Esophagus (tissue), 2 donors: ENCODE results near the gene TMUB1. TPM values are rescaled to one million over a fixed set of nuclear protein-coding genes. Genes with fewer than 3 reads are reported as not detected.

Source experiments
- polyA plus RNA-seq, 2 donors: library from polyadenylated mRNA; stranded (reverse); fragments of 200-250 nt; gene quantifications; one replicate each; pipeline ENCODE4 v1.2.3, GENCODE V29; 2013
- donor health status: healthy with polysubstance abuse.
- donor health status: Bipolar disorder and iron deficiency.

The TMUB1 gene
- polyA plus RNA-seq, 2 donors, result 33.4 to 64.2 TPM

Other genes with a start within 250 kb of the TMUB1 start
- gene AOC1, start 231.0 kb downstream of the TMUB1 start, polyA plus RNA-seq, result 1 to 10 TPM in 1 of 2 donors, under 1 TPM in 1; 0.75 to 1.6 TPM
- 1 to 10 TPM in 1 of 2 donors, under 1 TPM in 1; 0.88 to 2.0 TPM for gene KCNH2, start 105.2 kb downstream of the TMUB1 start, polyA plus RNA-seq
- 1 to 10 TPM; 4.5 to 4.9 TPM for gene NOS3, start 92.5 kb downstream of the TMUB1 start, polyA plus RNA-seq
- 100 to 1,000 TPM in 1 of 2 donors, 10 to 100 TPM in 1; 36.0 to 143 TPM for gene ATG9B, start 59.0 kb downstream of the TMUB1 start, polyA plus RNA-seq
- gene ABCB8, start 55.0 kb downstream of the TMUB1 start, polyA plus RNA-seq, result 10 to 100 TPM; 24.0 to 27.6 TPM
- 1 to 10 TPM; 1.1 to 4.2 TPM for gene ASIC3, start 35.0 kb downstream of the TMUB1 start, polyA plus RNA-seq
- gene CDK5, start 25.6 kb downstream of the TMUB1 start, polyA plus RNA-seq, result 1 to 10 TPM; 5.2 to 9.7 TPM
- 10 to 100 TPM; 35.7 to 45.5 TPM for gene SLC4A2, start 23.9 kb downstream of the TMUB1 start, polyA plus RNA-seq
- 100 to 1,000 TPM in 1 of 2 donors, 10 to 100 TPM in 1; 80.0 to 144 TPM for gene FASTK, start 2.7 kb downstream of the TMUB1 start, polyA plus RNA-seq
- gene AGAP3, start 3.0 kb upstream of the TMUB1 start, polyA plus RNA-seq, result 10 to 100 TPM; 60.8 to 98.8 TPM
- gene GBX1, start 84.2 kb upstream of the TMUB1 start, polyA plus RNA-seq, result not detected
- gene ASB10, start 103.8 kb upstream of the TMUB1 start, polyA plus RNA-seq, result under 1 TPM in 1 of 2 donors, not detected in 1; 0.01 TPM
- not detected for gene H2BK1, start 127.0 kb upstream of the TMUB1 start, polyA plus RNA-seq
- gene ABCF2, start 143.7 kb upstream of the TMUB1 start, polyA plus RNA-seq, result 10 to 100 TPM in 1 of 2 donors, 1 to 10 TPM in 1; 8.6 to 19.8 TPM
- gene CHPF2, start 149.0 kb upstream of the TMUB1 start, polyA plus RNA-seq, result 10 to 100 TPM; 10.8 to 13.6 TPM
- 1 to 10 TPM; 7.5 to 8.3 TPM for gene SMARCD3, start 165.2 kb upstream of the TMUB1 start, polyA plus RNA-seq